Erythroblast (primary cell): ENCODE results near the gene NEURL4.

ENCODE experiments used
- DNase-seq, 2 experiments: peaks; one replicate each; lab custom pipeline; 2025; lab: John Stamatoyannopoulos, UW
- GATA1 ChIP-seq: IDR thresholded peaks from 2 replicates; pipeline ENCODE4 v1.6.1; 2011; ENCODE audit warnings: low read depth, mild to moderate bottlenecking, control low read depth, low read length, moderate library complexity
- POLR2A ChIP-seq: IDR thresholded peaks from 2 replicates; pipeline ENCODE4 v1.6.1; 2011; ENCODE audit warnings: mild to moderate bottlenecking, low read length

Gene NEURL4

DNA sequence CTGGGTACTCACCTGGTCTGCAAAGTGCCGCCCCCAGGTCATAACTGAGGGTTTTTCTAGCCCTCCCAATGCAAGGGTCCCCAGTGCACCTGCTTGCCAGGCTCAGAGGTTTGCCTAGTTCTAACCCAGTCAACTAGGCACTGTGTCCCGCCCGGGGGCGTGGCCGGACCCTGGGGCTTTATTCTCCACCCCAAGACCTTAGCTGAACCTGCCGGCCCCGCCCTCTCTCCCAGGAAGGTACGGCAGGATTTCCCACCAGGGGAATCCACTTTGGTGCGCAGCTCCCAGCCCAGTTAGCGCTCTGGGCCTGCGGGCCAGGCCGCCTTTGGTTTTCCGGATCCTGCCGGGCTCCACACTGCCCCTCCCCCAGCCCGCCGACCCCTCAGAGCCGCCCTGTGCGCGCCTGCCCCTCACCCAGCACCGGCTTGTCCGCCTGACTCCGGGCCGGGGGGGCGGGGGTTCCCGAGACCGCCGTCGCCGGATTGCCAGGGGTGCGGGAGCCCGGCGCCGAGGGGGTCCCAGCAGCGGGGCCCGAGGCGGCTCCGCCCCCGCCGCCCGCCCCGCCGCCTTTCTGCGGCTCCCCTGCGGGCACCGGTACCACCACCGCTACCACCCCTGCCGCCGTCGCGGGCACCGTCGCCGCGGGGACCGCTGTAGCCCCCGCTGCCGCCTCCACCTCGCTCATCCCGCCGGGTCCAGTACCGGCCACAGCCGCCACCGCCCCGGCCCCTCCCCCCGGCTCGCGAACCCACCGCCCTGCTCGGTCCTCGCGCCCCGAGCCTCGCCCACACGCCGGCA lies 35.1 kb downstream of the NEURL4 start:
- TF ChIP-seq GATA1: no peak
- TF ChIP-seq POLR2A: no peak
- DNase-seq: peak; percentile 47 to 62

DNA sequence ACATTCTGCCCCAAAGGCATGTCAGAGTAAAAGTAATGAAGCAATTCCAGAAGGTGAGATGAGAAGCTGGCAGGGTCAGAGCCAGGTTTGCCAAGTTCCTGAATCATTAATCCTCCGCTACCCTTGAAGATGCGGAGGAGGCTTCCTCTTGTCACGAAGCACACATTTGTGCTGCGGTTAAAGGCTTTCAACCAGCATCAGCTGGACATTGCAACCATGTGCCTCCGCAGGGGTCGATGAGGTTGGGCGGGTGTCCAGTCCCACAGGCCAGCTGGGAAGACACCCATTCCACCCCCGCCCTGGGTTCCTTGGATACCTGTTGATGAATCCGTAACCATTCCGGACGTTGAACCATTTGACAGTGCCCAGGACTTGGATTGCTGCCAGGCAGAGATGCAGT lies 36.0 kb downstream of the NEURL4 start:
- no peak for TF ChIP-seq GATA1
- no peak for TF ChIP-seq POLR2A
- DNase-seq: no peak

DNA sequence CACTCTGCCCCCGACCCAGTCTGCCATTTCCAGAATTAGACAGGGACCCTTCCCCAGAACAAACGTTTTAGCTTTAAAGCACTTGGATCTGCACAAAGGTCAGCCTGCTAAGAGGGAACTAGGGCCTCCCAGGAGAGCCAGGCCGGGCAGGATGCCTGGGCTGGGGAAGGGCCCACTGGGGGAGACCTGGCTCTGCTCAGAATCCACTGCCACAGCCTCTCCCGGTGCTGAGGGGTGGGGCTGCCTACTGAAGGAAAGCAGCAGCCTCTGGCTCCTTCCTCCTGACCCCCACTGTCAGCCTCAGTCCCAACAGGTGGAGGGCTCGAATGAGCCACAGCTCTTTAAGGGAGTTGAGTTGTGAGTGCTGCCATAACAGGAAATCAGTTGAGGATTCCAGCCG lies 36.4 kb downstream of the NEURL4 start:
- TF ChIP-seq POLR2A (peak; percentile 6), GATA1 (no peak)
- DNase-seq: no peak

DNA sequence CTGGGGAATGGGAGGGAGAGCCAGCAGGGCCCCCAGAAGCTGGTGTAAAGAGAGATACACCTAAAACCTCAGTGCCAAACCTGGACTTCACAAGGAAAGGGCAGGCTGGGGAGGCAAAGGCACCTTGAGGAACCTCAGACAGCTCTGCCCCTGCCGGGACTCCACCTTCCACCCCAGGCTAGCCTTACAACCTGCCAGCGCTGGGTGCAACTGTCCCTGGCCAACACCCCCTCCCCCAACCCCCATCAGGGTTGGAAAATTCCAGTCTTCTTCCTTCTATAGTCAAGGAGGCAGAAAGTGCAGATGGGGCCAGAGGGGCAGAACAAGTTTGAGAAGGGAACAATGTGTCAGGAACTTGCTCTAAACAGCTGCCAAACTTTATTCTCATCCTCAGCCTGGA lies 36.9 kb downstream of the NEURL4 start:
- no peak for TF ChIP-seq GATA1
- peak; percentile 23 for TF ChIP-seq POLR2A
- DNase-seq: no peak

GRCh38 chr17:7290685-7291084 lies 38.5 kb downstream of the NEURL4 start:
- DNase-seq: no peak
- no peak for TF ChIP-seq POLR2A
- TF ChIP-seq GATA1: no peak

DNA sequence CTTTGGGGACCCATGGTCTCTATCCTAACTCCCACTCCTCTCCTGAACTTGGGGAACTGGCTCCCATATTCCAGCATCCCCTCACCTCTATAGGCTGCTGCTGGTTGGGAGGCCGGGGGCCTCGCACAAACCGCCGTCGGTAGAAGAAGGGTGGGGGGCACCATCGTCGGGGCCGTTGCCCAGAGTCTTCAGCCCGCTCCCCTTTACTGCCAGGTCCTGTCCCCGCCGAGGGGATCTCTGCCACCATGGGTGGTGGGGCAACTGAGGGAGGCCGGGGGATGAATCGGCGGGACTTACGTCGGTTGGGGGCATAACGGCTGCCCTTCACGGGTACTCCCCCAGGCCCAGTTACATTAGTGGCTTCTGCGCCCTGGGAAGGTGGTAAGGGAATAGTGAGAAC lies 39.0 kb downstream of the NEURL4 start:
- TF ChIP-seq GATA1 (no peak), POLR2A (peak; percentile 10)
- no peak for DNase-seq

- no peak for DNase-seq
- TF ChIP-seq POLR2A (peak; percentile 23), GATA1 (no peak)
These were observed 39.7 kb downstream of the NEURL4 start for GRCh38 chr17:7289256-7290032.

GRCh38 chr17:7285679-7286078 lies 43.5 kb downstream of the NEURL4 start:
- TF ChIP-seq GATA1 (no peak), POLR2A (no peak)
- no peak for DNase-seq

DNA sequence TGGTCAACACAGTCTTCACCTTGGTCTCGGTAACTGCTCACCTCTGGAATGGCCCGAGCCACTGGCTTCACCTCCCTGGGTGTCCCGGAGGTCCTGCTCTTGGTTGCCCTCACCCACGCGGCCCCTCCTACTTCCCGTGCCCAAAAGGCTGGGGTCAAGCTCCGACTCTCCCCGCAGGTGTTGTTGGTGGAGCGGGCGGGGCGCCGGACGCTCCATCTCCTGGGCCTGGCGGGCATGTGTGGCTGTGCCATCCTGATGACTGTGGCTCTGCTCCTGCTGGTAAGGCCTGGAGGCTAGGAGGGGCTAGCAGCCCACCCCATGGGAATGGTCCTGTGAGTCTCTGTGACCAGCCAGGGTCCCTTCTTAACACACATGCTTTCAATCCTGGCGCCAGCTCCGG lies 44.2 kb downstream of the NEURL4 start:
- TF ChIP-seq GATA1 (no peak), POLR2A (no peak)
- no peak for DNase-seq

DNA sequence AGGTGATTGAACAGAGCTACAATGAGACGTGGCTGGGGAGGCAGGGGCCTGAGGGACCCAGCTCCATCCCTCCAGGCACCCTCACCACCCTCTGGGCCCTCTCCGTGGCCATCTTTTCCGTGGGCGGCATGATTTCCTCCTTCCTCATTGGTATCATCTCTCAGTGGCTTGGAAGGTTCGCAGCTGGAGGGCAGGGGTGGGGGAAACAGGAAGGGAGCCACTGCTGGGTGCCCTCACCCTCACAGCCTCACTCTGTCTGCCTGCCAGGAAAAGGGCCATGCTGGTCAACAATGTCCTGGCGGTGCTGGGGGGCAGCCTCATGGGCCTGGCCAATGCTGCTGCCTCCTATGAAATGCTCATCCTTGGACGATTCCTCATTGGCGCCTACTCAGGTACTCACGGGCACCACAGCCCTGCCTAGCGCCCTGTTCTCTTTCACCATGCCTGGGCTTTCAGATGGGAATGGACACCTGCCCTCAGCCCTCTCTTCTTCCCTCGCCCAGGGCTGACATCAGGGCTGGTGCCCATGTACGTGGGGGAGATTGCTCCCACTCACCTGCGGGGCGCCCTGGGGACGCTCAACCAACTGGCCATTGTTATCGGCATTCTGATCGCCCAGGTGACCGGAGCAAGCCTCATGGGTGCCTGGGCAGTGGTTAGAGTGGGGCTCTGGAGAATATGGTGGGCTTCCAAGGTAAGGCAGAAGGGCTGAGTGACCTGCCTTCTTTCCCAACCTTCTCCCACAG lies 45.5 kb downstream of the NEURL4 start:
- TF ChIP-seq POLR2A: no peak
- no peak for TF ChIP-seq GATA1
- no peak for DNase-seq

DNA sequence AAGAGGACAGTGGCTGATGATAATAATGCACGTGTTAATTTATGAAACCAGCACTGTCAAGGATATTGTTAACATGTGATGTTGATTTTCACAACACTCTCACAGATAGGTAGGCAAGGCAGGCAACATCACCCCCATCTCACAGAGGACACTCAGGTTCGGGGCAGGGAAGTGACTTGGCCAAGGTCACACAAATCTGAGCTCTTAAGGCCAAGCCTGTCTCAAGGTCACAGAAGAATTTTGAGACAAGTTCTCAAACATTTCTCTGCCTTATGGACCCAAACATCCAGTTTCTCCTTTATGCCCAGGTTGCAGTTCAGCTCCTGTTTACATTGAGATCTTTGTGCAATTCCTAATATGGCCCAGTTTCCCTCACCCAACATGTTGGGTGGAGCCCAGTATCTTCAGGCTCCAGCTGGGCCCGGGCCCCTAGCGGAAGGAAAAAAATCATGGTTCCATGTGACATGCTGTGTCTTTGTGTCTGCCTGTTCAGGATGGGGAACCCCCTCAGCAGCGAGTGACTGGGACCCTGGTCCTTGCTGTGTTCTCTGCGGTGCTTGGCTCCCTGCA lies 46.3 kb downstream of the NEURL4 start:
- DNase-seq: peak; percentile 93 to 94
- TF ChIP-seq POLR2A: peak; percentile 68
- no peak for TF ChIP-seq GATA1

GRCh38 chr17:7281953-7282751 lies 47.0 kb downstream of the NEURL4 start:
- DNase-seq: peak; percentile 74 to 81
- TF ChIP-seq GATA1 (no peak), POLR2A (no peak)
